Stimulated activated CD8-positive, alpha-beta memory T cell treated with anti-CD3 and anti-CD28 coated beads, Interleukin-4, amount 100 ng/mL, for 4 hours (primary cell): ENCODE results near the gene TRMT1.

Experiments used
- DNase-seq, 2 donors: peaks; one replicate each; pipeline ENCODE4 v3.0.0-alpha.2; 2020; ENCODE audit warnings: low read depth in 2 of 2, low spot score in 1 of 2

Gene TRMT1

DNA sequence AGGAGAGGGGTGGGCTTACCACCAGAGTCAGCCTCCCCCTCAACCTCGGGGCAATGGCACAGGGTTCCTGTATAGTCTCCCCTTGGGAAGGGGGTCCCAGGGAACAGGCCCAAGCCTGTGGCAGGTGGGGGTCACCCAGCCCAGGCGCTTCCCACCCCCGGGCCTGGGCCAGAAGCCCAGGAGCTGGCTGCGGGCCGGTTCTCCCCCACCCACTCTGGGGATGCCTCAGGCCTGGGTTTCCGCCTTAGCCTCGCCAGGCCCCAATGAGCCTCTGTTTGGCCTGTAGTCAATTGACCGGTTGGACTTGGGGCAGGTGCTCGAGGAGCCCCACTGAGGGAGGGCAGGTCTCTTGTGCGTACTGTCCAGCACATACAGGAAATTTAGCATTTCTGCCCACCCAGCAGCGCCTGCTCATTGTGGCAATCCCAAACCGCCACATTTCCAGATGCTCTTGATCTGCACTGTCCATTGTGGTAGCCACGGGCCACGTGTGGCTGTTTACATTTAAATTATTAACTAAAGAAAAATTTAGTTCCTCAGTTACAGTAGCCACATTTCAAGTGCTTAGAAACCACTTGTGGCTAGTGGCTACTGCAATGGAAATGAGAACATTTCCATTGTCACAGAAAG is 23.8 kb downstream of the TRMT1 start:
- DNase-seq = no peak

DNA sequence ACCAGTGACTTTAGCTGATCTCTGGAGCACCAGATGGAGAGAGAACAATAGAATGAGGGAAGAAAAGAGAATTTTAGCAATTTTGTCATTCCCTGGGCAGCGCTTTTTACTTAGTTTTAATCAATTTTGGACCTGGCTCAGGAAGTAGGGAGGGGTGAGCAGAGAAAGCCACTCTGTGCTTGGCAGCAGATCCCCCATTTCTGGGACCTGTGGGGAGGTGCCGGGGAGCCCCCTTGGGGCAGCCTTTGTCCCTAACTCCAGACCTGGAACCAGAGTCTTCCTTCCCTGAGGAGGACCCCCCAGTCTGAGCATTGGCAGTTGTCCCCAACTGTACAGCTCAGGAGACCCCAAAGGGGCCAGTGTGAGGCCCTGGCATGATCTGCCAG is 24.4 kb downstream of the TRMT1 start:
- no peak for DNase-seq

DNA sequence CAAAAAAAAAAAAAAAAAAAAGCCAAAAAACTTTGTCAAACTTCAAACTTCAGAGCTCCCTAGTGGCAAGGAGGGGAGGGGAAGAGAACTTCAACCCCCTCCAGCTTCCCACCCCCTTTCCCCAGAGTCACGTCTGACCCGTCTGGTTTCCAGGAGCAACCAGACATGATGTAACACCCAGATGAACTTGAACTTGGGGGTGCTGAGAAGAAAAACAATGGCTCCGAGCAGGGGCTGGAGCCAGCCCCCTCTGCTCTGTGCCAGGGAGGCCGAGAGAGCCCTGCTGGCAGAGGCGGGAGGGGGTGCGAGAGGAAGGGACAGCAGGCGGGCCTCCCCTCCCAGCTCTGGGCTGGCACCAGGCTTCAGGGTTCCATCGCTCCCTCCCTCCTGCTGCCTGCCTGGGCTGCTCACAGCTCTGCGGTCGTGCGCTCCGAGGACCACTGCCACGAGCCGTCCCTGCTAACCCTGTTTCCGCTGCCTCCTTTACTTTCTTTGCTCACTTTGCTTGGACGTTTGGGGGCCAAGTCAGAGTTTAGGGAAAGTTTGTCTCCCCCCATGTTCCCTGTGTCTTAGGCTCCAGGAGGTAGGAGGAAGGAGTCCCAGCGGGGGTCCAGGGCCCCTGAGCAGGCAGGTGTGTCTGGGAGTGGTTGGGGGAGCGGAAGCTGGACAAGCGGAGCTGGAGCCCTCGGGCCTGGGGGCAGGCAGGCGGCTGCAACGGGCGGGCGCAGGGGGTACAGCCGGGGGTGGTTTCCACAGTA is 25.0 kb downstream of the TRMT1 start:
- DNase-seq = no peak

DNA sequence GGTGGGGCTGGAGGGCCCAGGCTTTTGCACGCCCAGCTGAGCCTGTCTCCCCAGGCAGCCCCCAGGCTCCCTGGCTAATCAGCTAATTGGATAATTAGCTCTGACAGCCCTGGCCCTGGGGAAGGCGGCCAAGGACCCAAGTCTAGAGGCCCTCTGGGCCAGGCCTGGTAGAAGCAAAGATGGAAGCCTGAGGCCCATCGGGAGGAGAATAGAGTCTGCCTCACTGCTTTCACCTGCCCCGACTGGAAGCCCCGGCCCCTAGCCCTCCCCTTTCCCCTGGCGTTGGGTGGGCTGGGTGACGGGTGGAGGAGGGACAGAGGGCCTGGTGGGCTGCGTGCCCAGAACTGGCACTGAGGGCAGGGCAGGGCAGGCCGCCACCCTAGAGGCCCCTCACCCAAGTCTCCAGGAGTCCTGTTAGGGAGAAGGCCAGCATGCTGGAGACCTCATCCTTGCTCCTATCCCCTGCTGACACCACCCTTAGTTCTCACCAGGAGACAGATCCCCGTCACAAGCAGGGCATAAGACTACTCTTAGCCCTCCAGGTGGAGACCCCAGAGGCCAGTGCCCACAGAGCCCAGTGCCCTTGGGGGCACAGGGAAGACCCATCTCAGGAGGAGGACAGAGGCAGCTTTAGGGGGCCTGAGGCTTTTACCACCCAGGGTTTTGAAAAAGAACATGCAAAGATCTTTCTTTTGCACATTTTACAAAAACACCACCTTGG is 25.9 kb downstream of the TRMT1 start:
- no peak for DNase-seq

DNA sequence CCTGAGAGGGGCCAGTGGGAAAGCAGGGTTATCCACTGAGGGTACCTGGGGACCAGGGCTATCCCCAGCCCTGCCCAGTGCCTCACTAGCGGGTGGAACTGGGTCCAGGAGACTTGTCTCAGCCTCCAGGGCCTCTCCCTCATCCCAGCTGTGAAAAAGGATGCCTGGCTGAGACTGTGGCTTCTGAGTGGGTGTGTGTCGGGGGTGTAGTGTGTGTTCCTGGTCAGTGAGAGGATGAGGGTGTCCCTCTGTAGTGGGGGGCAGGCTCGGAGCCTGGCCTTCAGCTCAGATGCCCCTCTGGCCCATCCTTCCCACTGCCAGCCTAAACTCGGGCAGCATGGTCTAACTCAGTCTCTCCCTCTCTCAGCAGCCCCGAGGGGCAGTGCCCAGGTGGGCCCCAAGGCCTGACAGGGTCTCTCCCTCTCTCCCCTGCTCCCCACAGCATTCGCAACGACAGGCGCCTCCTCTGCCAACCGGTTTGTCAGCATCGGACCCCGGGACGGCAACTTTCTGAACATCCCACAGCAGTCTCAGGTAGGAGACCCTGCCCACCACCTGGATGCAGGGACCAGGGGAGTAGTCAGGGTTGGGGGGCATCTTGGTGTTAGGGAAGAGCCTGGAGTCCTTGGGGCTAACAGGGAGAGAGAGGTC is 26.6 kb downstream of the TRMT1 start:
- DNase-seq = no peak

DNA sequence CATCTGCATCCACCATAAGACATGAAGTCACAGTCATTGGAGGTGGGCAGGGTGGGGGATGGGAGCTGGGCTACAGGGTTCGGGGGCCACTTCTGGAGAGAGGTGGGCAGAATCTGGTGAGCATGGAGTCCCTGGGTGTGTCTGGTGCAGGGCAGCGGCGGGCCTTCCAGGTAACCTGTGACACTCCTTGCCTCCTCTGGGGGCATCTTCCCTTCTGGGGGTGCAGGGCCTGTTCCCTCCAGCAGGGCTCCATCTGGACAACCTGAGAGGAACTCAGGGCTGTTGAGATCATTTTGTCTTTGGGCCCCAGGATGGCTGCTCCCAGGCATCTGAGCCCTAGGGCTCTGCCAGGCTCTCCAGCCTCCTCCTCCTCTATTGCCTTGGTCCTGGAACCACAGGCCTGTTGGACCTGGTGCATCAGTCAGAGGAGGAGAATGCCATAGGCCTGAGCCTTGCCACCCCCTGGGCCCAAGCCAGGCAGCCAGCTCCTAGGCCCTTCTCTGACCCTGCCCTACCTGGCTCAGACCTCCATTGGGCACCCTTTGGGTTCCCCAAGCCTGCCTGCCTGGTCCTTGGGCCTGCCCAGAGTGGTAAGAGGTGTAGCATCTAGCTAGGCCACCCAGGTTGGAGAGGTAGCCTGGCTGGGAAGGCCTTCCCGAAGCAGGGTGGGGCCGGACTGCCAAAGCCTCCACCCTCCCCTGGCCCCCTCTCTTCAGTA is 27.2 kb downstream of the TRMT1 start:
- no peak for DNase-seq

DNA sequence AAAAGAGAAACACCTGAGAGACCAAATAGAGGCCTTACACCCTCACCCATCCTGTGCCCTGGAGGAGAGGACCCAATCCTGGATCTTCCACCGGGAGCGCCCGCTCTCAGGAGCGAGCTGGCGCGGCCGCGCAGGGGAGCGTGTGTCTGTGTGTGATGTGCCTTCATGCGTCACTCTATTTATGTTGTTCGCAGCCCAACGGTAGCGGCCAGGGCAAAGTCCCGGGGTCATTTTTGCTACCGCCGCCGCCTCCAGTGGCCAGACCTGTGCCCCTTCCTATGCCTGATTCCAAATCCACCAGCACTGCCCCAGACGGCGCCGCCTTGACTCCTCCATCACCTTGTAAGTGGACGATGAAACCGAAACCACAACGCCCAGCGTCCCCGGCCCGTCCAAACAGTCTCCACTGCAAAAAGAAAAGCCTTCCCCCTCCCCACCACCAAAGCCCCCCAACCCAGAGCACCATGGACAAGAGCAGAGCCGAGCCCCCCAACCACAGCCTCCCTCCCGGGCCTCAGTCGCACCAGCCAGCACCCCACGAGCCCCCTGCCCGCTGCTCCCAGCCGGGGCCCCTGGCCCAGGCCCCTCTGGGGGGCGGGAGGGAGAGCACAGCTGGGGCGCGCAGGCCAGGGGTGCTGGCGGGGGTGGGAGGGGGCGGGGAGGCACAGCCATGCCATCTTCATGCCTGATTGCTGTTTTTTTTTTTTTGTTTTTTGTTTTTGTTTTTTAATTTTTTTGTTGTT is 28.6 kb downstream of the TRMT1 start:
- DNase-seq = no peak

DNA sequence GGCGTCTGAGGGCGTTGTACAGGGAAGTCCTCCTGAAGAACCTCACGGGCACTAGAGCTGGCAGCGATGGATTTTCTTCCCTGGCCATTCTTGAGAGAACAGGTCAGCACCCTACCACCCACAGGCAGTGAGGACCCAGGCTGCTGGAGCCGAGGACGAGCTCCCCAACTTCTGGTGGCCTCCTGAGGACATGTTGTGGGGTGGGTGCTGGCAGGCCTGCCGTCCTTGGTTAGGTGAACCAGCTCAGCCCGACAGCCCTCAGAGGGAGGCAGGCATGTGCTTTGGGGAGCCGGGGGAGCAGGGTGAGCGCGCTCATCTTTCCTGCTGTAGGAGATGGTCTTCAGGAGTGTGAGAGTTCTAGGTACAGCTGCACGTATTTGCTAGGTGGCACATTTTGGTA is 29.2 kb downstream of the TRMT1 start:
- no peak for DNase-seq

DNA sequence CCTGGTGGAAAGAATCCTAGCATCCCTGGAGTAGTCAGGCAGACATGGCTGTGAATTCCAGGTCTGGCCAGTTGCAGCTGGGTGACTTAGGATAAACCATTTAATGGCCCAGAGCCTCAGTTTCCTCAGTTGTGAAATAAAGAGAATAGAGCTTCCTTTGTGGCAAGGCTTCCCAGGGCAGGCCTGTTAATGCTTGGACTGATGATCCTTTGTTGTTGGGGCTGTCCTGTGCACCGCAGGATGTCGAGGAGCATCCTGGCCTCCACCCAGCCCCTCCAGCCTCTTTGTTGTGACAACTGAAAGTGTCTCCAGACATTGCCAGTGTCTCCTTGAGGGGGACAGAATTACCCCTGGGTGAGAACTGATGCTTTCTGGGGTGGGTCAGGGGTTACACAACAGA is 30.2 kb downstream of the TRMT1 start:
- no peak for DNase-seq

DNA sequence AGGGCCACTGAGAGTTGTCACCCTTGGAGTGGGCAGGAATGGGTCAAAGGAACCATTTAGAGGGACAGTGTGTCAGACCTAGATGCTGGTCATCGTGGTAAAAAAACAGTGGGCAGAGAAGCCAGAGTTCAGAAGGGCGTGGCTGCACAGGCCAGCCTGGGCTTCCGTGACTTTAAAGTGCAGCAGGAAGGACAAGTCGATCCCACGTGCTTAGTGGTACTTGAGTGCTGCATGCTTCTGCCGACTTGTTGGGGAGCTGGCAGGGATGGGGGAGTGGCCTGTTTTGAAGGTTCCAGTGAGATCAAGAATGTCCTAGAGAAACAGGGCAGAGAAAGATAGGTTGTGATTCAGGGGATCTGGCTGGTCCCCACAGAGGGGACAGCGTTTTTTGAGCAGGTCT is 30.9 kb downstream of the TRMT1 start:
- no peak for DNase-seq

DNA sequence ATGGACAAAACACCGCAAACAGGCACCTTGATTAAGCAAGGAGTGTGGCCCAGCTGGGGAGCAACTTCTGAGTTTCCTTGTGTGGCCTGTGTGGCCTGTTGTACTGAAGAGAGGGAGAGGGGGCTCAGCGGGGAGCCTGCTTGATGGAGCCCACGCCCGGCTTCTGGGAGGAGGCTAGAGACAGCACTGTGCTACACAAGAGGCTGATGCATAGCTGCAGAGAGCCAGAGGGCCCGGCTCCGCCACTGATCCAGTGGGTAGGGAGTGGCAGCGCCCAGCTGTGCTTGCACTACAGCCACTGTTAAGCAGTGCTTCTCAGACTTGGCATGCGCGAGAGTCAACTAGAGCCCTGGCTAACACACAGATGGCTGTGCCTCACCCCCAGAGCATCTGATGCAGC is 32.9 kb downstream of the TRMT1 start:
- DNase-seq = no peak

DNA sequence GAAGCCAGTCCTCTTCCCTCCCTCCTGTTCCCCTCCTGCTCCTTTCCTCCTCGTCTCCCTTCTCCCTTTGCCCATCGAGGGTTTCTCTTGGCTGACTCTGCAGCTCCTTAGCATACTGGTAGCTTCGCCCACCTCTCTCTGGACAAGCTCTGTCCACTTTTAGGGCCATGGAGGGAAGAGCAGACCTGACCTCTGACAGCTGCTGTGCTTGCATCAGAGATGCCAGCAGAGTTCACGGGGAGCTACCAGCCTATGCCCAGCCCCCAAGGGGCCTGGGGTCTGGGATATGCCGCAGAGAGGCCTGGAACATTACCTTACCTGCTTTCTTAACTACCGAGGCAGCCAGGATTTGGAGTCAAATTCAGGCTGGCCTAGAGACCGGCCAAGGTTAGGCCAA is 33.5 kb downstream of the TRMT1 start:
- no peak for DNase-seq

DNA sequence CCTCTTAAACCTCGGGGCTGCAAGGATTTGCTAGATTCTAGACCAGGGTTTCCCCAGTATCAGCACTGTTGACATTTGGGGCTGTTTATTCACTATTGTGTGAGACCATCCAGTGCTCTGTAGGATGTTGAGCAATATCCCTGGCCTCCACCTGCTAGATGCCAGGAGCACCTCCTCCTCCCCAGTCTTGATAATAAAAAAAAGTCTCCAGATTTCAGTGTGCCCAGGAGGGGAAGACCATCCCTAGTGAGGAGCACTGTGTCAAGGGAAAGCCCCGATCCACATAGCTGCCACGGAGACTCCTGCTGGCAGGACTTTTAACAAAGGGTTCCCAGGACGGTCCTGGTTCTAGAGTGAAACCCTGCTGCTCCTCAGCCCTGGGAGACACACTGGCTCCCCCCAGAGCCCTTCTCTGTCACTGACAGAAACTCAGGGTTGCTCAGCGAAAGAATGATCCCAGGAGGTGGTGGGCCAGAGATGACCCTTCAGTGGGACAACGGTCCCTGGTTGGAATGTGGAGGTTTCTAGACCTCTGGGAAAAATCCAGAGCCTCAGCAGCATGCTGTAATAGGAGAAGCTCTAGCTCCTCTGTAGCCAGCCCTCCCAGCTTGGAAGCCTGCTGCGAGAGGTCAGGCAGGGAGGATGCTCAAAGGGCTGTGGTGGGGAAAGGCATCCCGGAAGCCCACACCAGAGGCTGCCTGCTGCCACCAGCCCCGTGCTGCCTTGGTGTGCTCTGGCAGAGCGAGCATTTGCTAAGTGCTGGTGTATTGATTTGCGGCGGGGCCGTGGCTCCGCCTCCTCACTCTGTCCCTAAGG is 34.1 kb downstream of the TRMT1 start:
- DNase-seq = no peak

DNA sequence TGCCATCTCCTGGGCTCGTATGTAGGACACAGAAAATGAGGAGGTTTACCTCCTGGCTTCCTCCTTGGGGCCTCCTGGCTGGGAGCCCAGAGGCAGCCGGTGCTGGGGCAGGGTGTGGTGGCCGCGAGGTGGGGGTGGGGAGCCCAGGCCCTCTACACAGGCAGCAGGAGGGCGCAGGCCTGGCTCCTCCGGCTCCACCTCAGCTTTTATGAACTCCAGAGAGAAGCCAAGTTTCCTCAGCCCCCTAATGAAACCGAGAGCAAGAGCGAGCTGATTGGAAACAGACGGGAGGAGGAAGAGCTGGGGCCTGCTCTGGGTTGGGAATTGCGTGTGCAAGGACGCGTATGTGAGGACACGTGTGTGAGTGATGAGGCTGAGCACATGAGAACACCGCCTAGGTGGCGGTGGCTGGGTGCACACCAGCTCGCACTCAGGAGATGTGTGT is 37.0 kb downstream of the TRMT1 start:
- DNase-seq = no peak

DNA sequence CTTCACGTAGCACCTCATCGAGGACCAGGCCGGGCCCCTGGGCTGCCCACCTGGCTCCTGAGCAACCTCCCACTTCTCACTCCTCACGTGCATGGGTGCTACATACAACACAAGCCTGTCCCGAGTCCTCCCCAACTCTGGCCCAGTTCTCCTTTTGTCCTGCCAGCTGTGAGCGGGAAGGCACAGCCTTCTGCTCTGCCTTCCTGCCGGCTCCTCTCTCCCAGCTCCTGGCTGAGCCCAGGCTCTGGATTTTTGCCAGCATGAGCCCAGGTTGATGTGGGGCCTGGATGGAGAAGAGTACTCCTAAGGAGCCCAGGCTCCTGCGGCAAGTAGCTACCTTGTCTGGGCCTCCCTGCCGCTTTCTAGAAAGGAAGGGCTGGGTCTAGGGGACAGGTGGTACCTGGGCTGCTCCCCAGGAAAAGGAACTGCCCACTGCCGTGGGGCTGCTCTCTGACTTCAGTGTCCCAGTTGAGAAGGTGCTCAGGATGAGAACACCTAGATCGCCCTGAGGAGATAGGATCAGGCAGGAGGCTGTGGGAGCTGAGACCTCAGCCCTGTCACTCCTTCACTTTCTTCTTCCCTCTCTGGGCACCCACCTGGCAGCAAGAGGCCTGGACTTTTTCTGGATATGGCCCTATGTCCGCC is 37.5 kb downstream of the TRMT1 start:
- DNase-seq = no peak

DNA sequence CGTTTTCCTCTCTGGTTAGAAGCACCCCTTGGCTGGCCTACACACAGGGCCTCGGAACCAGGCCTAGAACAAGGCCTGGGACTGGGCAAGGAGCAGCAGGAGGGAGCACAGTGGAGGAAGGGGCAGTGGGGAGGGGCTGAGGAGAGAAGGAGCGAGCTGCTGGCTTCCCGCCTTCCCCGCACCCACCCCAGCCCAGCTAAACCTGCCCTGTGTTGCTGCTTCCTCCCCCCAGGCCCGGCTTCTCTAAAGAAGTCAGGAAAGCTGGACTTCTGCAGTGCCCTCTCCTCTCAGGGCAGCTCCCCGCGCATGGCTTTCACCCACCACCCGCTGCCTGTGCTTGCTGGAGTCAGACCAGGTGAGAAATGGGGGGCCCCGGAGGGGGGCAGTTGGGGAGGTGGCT is 38.2 kb downstream of the TRMT1 start:
- no peak for DNase-seq

DNA sequence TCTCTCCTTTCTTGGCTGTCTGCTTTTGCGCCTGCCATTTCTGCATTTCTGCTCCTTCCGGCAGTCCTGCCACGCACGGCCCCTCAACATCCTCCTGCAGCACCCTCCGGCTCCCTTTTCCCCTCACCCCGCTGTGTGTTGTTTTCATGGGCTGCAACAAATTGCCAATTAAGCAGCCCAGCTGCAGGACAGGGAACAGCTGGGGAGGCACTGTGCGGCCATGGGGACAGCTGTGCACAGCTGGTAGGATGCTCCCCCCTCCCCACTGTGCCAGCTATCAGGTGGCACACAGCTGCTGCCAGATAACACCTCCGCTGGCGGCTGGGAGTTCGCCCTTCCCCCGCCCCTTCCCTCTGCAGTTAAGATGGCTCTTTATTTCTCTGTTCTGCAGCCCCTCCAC is 39.3 kb downstream of the TRMT1 start:
- DNase-seq = no peak

DNA sequence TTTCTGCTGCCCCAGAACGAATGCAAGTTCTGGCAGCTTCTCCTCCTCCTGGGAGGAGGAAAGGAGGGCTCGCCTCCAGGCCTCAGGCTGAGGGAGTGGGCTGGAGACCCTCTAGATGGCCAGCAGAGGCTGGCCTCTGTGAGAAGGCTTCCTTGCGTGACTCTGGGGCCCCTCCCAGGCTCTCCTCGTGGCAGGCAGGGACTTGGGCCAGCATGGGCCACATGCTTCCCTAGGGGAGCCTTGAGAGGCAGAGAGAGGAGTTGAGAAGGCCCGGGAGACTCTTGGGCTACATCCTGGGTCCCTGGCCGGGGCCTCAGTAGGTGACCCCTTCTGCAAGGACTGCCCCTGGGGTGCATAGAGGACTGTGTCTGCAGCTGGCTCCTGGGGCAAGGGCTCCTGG is 39.8 kb downstream of the TRMT1 start:
- no peak for DNase-seq

DNA sequence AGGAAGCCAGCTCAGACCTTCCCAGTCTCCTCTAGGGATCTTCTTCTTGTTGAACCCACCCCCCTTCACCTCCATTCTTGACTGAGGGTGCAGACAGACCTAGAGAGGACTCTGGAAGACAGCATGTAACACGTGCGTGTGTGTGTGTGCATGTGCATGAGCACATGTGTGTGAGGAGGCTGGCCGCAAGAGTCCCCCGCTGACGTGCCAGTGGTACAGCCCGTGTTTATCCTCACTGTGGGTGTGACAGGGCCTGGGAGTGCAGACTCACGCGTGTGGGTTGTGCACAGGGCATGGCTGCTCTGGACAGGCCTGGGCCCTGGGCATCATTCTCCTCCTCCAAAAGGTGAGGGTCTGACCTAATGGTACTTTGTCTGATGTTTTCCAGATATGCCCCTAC is 40.2 kb downstream of the TRMT1 start:
- DNase-seq = no peak
